Measurements from ENCODE around the gene RTN4R. TPM values are rescaled to one million over a fixed set of nuclear protein-coding genes. Genes with fewer than 3 reads are reported as not detected.
"Not testable (repeated sequence)": the region's sequence is repeated elsewhere in the genome, so short reads cannot be mapped to it uniquely, and the experiment has no call there.

The RTN4R gene
- total and polyA plus RNA-seq, 9 of the 15 experiments (the other 6 are each of a cell fraction or from before 2014, with no cell fraction given) = 0.04 to 2.8 (median 1.4) TPM; not detected in 3

- TF ChIP-seq CHD2 (IDR thresholded peaks at IDR 0.05; ENCODE audit: low read depth, low read length) = peak; percentile 24; the same call in 1 of the 2 replicates
- TF ChIP-seq ZNF143 (CRISPR knock-in tag; IDR thresholded peaks at IDR 0.05) = peak; percentile 19; the same call in 1 of the 2 replicates
- peak; percentile 58; the same call in 1 of the 2 replicates for TF ChIP-seq FOXP1 (CRISPR knock-in tag; IDR thresholded peaks at IDR 0.05)
- TF ChIP-seq E2F1 (CRISPR knock-in tag; IDR thresholded peaks at IDR 0.05) = peak; percentile 48
- TF ChIP-seq, protein P1, sequence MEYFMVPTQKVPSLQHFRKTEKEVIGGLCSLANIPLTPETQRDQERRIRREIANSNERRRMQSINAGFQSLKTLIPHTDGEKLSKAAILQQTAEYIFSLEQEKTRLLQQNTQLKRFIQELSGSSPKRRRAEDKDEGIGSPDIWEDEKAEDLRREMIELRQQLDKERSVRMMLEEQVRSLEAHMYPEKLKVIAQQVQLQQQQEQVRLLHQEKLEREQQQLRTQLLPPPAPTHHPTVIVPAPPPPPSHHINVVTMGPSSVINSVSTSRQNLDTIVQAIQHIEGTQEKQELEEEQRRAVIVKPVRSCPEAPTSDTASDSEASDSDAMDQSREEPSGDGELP (CRISPR knock-in tag; IDR thresholded peaks at IDR 0.05; ENCODE audit: borderline replicate concordance) = peak; percentile 54; the same call in 1 of the 2 replicates
- TF ChIP-seq HMGN3 (IDR thresholded peaks at IDR 0.05; ENCODE audit: borderline replicate concordance, extremely low read depth, insufficient read length, low read depth, low read length) = peak; percentile 39
- peak in 1 of 2 experiments; percentile 65; a peak in 2 of 4 replicates for TF ChIP-seq RCOR1 (IDR thresholded peaks at IDR 0.05; ENCODE audit: borderline replicate concordance in 1 of 2, low read depth in 2 of 2, low read length in 2 of 2)
- TF ChIP-seq, protein P2, sequence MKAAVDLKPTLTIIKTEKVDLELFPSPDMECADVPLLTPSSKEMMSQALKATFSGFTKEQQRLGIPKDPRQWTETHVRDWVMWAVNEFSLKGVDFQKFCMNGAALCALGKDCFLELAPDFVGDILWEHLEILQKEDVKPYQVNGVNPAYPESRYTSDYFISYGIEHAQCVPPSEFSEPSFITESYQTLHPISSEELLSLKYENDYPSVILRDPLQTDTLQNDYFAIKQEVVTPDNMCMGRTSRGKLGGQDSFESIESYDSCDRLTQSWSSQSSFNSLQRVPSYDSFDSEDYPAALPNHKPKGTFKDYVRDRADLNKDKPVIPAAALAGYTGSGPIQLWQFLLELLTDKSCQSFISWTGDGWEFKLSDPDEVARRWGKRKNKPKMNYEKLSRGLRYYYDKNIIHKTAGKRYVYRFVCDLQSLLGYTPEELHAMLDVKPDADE (conservative IDR thresholded peaks at IDR 0.05; ENCODE audit: control insufficient read depth, low read depth, low read length) = 0 out of 2 replicates have a peak, but pooled peaks have one; percentile 39
- TF ChIP-seq TEAD4 (IDR thresholded peaks at IDR 0.05; ENCODE audit: low read length); MYBL2 (IDR thresholded peaks at IDR 0.05; ENCODE audit: low read depth): not testable (repeated sequence)
- TF ChIP-seq TEAD4 (CRISPR knock-in tag; IDR thresholded peaks at IDR 0.05; ENCODE audit: borderline replicate concordance) = peak; percentile 86
- TF ChIP-seq MYBL2 (CRISPR knock-in tag; IDR thresholded peaks at IDR 0.05; ENCODE audit: borderline replicate concordance) = 0 out of 2 replicates have a peak, but pooled peaks have one; percentile 77
- 0 out of 2 replicates have a peak, but pooled peaks have one; percentile 41 for TF ChIP-seq RBM14 (IDR thresholded peaks at IDR 0.05; ENCODE audit: borderline replicate concordance, insufficient read depth, low read depth, low read length)
- TF ChIP-seq, protein P3, sequence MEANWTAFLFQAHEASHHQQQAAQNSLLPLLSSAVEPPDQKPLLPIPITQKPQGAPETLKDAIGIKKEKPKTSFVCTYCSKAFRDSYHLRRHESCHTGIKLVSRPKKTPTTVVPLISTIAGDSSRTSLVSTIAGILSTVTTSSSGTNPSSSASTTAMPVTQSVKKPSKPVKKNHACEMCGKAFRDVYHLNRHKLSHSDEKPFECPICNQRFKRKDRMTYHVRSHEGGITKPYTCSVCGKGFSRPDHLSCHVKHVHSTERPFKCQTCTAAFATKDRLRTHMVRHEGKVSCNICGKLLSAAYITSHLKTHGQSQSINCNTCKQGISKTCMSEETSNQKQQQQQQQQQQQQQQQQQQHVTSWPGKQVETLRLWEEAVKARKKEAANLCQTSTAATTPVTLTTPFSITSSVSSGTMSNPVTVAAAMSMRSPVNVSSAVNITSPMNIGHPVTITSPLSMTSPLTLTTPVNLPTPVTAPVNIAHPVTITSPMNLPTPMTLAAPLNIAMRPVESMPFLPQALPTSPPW (CRISPR knock-in tag; IDR thresholded peaks at IDR 0.05) = 0 out of 2 replicates have a peak, but pooled peaks have one; percentile 14
- TF ChIP-seq CTBP1 (IDR thresholded peaks at IDR 0.05; ENCODE audit: borderline replicate concordance) = 0 out of 2 replicates have a peak, but pooled peaks have one; percentile 42
- TF ChIP-seq, protein P4, sequence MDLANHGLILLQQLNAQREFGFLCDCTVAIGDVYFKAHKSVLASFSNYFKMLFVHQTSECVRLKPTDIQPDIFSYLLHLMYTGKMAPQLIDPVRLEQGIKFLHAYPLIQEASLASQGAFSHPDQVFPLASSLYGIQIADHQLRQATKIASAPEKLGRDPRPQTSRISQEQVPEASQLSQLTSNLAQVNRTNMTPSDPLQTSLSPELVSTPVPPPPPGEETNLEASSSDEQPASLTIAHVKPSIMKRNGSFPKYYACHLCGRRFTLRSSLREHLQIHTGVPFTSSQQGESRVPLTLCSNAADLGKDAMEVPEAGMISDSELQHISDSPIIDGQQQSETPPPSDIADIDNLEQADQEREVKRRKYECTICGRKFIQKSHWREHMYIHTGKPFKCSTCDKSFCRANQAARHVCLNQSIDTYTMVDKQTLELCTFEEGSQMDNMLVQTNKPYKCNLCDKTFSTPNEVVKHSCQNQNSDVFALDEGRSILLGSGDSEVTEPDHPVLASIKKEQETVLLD (IDR thresholded peaks at IDR 0.05) = peak; percentile 31; the same call in 1 of the 2 replicates
- peak; percentile 87 for TF ChIP-seq PRMT5 (CRISPR knock-in tag; IDR thresholded peaks at IDR 0.05)
- 0 out of 2 replicates have a peak, but pooled peaks have one; percentile 13 for TF ChIP-seq CXXC5 (CRISPR knock-in tag; IDR thresholded peaks at IDR 0.05)
Observed at GRCh38 chr22:20270190-20271113, 2.3 kb upstream of the RTN4R start (continued).

Data from K562 (cell line).